ENCODE results near the gene HDAC4.

The HDAC4 gene

DNA sequence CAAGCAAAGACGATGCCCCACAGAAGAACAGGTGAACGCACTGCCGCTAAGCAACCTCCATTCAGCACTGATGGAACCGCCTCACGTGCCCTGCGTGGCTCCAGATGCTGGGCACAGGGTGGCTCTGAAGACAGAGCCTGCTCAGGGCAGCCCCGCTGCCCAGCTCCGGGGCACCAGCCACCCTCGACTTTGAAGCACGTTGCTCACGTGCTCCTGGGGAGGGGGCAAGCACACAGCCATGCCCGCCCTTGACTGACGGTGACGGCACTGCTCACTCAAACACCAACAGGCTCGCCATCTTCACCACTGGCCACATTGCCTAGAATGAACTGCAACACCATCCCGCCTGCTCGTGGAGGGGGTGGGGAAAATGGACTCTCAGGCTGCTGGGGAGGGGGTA, 251.3 kb downstream of the HDAC4 start:
- Histone ChIP-seq H3K4me3 (ENCODE audit: low read depth, low read length, poor library complexity, severe bottlenecking) (no peak overlapping the region), H3K27me3 (ENCODE audit: insufficient read depth, low read length) (no peaks in the 10 kb centered on the region; the same call in 1 of the 2 replicates), H4K20me1 (ENCODE audit: insufficient read depth, low read length) (no peaks in the 10 kb centered on the region), H3K9me3 (ENCODE audit: low read length) (no peaks in the 10 kb centered on the region), H3K4me1 (ENCODE audit: insufficient read depth, low read length, severe bottlenecking) (no peaks in the 10 kb centered on the region), H3K27ac (ENCODE audit: low read depth, low read length, poor library complexity, severe bottlenecking) (no peak overlapping the region), H3K79me2 (ENCODE audit: insufficient read depth, low read length) (no peaks in the 10 kb centered on the region), H3F3A (ENCODE audit: insufficient read depth, low read length) (no peaks in the 10 kb centered on the region), H3K9me2 (ENCODE audit: low read depth, low read length) (no peaks in the 10 kb centered on the region), H3K4me2 (ENCODE audit: low read length) (no peak overlapping the region), H3K36me3 (ENCODE audit: insufficient read depth, low read length) (no peaks in the 10 kb centered on the region), H2AFZ (ENCODE audit: low read length) (no peak overlapping the region), H3K9ac (ENCODE audit: low read length) (no peak overlapping the region)
- TF ChIP-seq EZH2 (IDR thresholded peaks at IDR 0.05; ENCODE audit: borderline replicate concordance, low read length) (no peak), CTCF (IDR thresholded peaks at IDR 0.05; ENCODE audit: low read length) (no peak)

DNA sequence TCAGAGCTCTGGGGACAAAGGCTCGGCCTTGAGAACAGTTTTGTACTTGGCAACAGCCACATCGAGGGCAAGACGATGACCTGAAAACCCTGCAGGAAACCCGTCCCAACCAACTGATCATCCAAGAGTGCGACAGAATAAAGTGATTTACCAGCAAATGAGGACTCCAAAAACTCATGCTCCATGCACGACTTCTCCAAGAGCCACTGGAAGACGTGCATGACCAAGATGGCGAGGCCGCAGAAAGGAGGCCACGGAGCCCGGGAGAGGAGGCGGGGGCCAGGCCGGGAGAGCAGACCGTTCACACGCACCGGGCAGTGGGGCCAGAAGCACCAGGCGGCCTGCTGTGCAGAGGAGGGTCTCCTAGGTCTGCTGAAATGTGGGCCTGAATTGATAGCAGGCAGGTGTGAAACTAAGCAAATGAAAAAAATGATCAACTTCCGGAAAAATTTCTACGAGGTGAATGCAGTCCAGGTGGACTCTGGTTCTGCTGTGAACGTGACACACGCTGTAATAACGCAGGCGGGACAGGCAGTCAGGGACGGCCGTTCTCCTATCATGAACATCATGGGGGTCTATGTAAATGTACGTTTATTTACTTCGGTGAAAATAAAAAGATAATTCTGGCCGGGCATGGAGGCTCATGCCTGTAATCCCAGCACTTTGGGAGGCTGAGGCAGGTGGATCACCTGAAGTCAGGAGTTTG, 252.2 kb downstream of the HDAC4 start:
- H3K27ac ChIP-seq (ENCODE audit: low read depth, low read length, poor library complexity, severe bottlenecking): no peak overlapping the region
- H3F3A ChIP-seq (ENCODE audit: insufficient read depth, low read length): no peaks in the 10 kb centered on the region
- no peaks in the 10 kb centered on the region for H3K79me2 ChIP-seq (ENCODE audit: insufficient read depth, low read length)
- no peaks in the 10 kb centered on the region for H3K9me2 ChIP-seq (ENCODE audit: low read depth, low read length)
- no peaks in the 10 kb centered on the region for H3K9me3 ChIP-seq (ENCODE audit: low read length)
- TF ChIP-seq CTCF (IDR thresholded peaks at IDR 0.05; ENCODE audit: low read length): no peak
- TF ChIP-seq EZH2 (IDR thresholded peaks at IDR 0.05; ENCODE audit: borderline replicate concordance, low read length): no peak
- H3K4me3 ChIP-seq (ENCODE audit: low read depth, low read length, poor library complexity, severe bottlenecking): no peak overlapping the region
- H3K27me3 ChIP-seq (ENCODE audit: insufficient read depth, low read length): no peaks in the 10 kb centered on the region; the same call in 1 of the 2 replicates
- H2AFZ ChIP-seq (ENCODE audit: low read length): no peak overlapping the region
- H3K4me1 ChIP-seq (ENCODE audit: insufficient read depth, low read length, severe bottlenecking): no peaks in the 10 kb centered on the region
- H3K4me2 ChIP-seq (ENCODE audit: low read length): no peak overlapping the region
- H4K20me1 ChIP-seq (ENCODE audit: insufficient read depth, low read length): no peaks in the 10 kb centered on the region
- no peak overlapping the region for H3K9ac ChIP-seq (ENCODE audit: low read length)
- H3K36me3 ChIP-seq (ENCODE audit: insufficient read depth, low read length): no peaks in the 10 kb centered on the region

GRCh38 chr2:239147376-239147775, 253.4 kb downstream of the HDAC4 start:
- Histone ChIP-seq H3K27me3 (ENCODE audit: insufficient read depth, low read length) (no peaks in the 10 kb centered on the region; the same call in 1 of the 2 replicates), H3K79me2 (ENCODE audit: insufficient read depth, low read length) (no peaks in the 10 kb centered on the region), H3K9me2 (ENCODE audit: low read depth, low read length) (no peaks in the 10 kb centered on the region), H3K4me2 (ENCODE audit: low read length) (no peak overlapping the region), H2AFZ (ENCODE audit: low read length) (no peak overlapping the region), H3K9me3 (ENCODE audit: low read length) (no peaks in the 10 kb centered on the region), H4K20me1 (ENCODE audit: insufficient read depth, low read length) (no peaks in the 10 kb centered on the region), H3K27ac (ENCODE audit: low read depth, low read length, poor library complexity, severe bottlenecking) (no peak overlapping the region), H3K36me3 (ENCODE audit: insufficient read depth, low read length) (no peaks in the 10 kb centered on the region), H3K4me1 (ENCODE audit: insufficient read depth, low read length, severe bottlenecking) (no peaks in the 10 kb centered on the region), H3K4me3 (ENCODE audit: low read depth, low read length, poor library complexity, severe bottlenecking) (no peak overlapping the region), H3F3A (ENCODE audit: insufficient read depth, low read length) (no peaks in the 10 kb centered on the region), H3K9ac (ENCODE audit: low read length) (no peak overlapping the region)
- TF ChIP-seq EZH2 (IDR thresholded peaks at IDR 0.05; ENCODE audit: borderline replicate concordance, low read length) (no peak), CTCF (IDR thresholded peaks at IDR 0.05; ENCODE audit: low read length) (no peak)
